C4-2B (cell line): ENCODE results near the gene CYTH3.

Experiments used
- H3K27ac ChIP-seq: fragments of 450-650 bp; 2 replicates; pipeline ENCODE4 v1.5.1; 2017
- ZFX ChIP-seq: fragments of 450-650 bp; IDR thresholded peaks from 2 replicates; pipeline ENCODE4 v1.6.1; 2017
- TF ChIP-seq, protein P1 (sequence below): fragments of 450-650 bp; conservative IDR thresholded peaks from 2 replicates; pipeline ENCODE4 v1.5.1; 2017; ENCODE audit warnings: mild to moderate bottlenecking

Gene CYTH3

DNA sequence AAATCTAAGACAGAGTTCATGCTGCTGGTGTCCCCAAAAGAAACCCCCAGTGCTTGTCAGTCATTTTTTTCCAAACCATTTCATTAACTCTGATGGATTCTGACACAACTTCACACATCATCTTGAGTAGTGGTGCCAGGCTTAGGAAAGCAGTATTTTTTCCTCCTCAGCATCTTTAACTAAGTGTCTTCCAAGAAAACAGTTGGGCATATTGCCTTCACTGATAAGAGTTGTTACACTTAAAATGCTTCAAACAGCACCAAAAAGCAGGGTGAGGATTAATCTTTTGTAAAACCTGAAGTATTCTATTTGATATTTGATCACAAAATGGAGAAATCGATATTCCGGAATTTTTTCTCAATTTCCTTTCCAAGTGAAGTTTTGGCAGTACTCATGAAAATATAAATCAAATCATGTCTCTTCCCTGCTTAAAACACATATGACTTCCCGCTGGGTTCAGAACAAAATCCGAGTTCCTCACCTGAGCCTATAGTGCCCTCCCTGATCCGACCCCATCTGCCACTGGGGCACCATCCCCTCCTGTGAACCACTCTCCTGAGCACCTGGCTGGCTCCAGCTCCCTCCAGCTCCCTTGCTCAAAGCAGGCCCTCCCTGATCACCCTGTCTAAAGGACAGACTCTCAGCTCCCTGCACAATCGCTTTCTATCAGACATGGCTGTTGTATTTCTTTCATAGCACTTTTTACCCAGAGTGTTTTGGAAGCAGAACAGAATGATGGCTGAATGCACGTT, 61.6 kb downstream of the CYTH3 start:
- no peak overlapping the region for H3K27ac ChIP-seq
- TF ChIP-seq, protein P1, sequence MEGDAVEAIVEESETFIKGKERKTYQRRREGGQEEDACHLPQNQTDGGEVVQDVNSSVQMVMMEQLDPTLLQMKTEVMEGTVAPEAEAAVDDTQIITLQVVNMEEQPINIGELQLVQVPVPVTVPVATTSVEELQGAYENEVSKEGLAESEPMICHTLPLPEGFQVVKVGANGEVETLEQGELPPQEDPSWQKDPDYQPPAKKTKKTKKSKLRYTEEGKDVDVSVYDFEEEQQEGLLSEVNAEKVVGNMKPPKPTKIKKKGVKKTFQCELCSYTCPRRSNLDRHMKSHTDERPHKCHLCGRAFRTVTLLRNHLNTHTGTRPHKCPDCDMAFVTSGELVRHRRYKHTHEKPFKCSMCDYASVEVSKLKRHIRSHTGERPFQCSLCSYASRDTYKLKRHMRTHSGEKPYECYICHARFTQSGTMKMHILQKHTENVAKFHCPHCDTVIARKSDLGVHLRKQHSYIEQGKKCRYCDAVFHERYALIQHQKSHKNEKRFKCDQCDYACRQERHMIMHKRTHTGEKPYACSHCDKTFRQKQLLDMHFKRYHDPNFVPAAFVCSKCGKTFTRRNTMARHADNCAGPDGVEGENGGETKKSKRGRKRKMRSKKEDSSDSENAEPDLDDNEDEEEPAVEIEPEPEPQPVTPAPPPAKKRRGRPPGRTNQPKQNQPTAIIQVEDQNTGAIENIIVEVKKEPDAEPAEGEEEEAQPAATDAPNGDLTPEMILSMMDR, result no peak
- no peak for TF ChIP-seq ZFX

DNA sequence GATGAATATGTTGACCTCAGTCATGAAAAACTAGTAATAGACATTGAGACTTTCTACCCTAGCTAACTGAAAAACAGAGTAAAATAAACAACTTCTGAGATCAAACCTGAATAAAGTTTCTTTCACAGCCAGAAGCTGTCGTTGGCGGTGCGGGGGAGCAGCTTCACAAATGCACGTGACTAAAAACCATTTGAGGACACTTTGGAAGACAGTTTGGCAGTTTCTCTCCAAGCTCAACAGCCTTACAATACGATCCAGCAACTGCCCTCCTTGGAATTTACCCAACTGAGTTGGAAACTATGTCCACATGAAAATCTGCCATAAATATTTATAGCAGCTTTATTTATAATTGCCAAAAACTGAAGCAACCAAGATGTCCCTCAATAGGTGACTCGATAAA, 63.1 kb downstream of the CYTH3 start:
- TF ChIP-seq ZFX, result no peak
- TF ChIP-seq, protein P1, result no peak
- no peak overlapping the region for H3K27ac ChIP-seq

DNA sequence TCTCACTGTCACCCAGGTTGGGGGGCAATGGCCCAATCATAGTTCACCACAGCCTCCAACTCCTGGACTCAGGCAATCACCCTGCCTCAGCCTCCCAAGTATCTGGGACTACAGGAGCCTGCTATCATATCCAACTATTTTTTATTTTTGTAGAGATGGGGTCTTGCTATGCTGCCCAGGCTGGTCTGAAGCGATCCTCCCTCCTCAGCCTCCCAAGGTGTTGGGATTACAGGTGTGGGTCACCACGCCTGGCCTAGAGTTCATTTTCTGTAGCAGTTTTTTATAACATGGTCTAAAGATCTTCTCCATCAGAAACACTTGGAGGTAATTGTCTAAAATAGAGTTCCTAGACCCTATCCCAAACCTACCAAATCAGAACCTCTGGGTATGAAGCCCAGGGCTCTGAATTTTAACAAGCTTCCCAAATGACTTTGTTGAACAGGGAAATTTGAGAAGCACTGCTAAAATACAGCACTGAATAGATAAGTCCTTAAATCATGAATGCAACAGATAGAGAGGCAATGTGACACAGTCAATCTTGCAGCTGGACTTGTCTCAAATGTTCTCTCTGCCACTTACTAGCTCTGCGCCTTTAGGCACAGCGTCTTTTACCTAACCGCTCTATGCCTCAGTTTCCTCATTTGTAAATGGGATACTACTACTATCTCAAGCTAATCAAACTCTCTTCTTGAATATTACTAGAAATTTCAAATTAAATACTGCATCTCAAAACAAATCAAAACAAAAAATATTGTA, 63.7 kb downstream of the CYTH3 start:
- H3K27ac ChIP-seq, result no peak overlapping the region
- no peak for TF ChIP-seq ZFX
- TF ChIP-seq, protein P1, result no peak

DNA sequence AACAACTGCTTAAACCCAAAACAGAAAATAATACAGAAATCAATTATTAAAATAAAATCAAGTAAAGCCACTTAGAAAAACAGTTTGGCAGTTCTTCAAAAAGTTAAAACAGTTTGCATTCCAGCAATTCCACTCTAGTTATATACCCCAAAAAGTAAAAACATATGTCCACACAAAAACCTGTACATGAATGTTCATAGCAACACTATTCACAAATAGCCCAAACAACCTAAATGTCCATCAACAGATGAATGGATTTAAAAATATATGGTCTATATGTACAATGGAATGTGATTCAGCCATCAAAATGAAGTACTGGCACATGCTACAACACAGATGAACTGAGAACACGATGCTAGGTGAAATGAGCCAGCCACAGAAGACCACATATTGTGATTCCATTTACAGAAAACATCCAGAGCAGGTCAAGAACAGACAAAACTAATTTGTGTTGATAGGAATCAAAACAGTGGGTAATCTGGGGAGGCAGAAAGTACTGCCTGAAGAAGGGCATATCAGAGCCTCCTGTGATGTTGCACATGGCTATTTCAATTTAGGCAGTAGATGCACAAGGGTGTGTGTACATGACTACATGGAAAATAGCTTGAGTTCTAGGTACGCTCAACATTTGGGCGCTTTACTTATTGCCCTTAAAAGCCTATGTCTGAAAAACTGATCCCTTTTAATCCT, 66.3 kb downstream of the CYTH3 start:
- H3K27ac ChIP-seq, result no peak overlapping the region
- TF ChIP-seq, protein P1, result no peak
- no peak for TF ChIP-seq ZFX

DNA sequence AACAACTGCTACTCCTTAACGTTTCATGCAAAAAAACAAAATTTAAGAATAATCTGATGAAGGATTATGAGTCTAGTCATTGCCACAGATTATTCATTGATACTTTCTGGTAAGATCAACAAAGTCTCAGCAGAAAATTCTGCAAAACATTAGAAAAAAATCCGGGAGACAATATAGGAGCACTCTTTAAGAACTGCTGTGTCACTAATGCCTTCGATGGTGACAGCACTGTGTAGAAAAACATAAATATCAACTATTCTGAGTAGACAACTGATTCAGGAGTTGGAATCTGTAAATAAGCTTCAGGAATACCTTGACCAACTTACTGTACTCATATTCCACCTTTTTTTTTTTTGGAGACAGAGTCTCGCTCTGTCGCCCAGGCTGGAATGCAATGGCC, 69.0 kb downstream of the CYTH3 start:
- TF ChIP-seq, protein P1, result no peak
- no peak for TF ChIP-seq ZFX
- no peak overlapping the region for H3K27ac ChIP-seq

DNA sequence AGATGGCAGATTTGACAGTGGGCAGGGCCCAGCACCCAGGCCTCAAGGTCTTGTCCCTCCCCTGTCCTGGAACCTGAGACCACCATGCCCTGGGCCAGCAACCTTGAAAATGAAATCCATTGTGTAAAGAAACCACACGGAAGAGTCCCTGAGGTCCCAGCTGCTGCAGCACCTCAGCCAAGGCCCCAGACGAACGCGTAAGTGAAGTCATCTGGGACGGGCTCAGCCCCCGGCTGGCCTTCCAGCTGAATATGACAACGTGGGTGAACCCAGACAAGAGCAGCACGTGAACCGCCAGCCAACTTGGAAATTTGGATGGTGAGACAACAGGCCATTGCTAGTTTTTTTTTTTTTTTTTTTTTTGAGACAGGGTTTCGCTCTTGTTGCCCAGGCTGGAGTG, 70.3 kb downstream of the CYTH3 start:
- TF ChIP-seq ZFX, result no peak
- TF ChIP-seq, protein P1, result no peak
- H3K27ac ChIP-seq, result no peak overlapping the region

DNA sequence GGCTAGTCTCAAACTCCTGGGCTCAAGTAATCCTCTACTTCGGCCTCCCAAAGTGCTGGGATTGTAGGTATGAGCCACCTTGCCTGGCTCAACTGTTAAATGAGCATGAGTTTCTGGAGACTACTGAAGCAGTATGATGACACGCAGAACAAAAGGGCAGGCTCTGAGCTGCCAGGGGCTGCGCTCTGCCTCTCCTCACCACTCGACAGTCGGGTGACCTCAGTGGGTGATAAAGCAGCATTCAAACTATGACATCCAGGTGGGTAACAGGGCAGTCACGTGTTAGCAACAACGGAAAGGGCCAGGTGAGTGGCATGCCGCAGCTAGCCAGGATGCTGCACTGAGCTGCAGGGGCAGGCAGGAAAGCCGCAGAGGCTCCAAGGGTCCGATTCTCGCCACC, 71.5 kb downstream of the CYTH3 start:
- H3K27ac ChIP-seq, result no peak overlapping the region
- no peak for TF ChIP-seq ZFX
- TF ChIP-seq, protein P1, result no peak
